GM15510 (cell line): ENCODE measurements around the gene SOCS2.

ENCODE experiments used
- POLR2A ChIP-seq: IDR thresholded peaks from 3 replicates; pipeline ENCODE4 v1.6.1; 2011; ENCODE audit warnings: borderline replicate concordance; ENCODE audit not compliant: insufficient read length; ENCODE audit errors: extremely low read depth

The SOCS2 gene, protein sequence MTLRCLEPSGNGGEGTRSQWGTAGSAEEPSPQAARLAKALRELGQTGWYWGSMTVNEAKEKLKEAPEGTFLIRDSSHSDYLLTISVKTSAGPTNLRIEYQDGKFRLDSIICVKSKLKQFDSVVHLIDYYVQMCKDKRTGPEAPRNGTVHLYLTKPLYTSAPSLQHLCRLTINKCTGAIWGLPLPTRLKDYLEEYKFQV

DNA sequence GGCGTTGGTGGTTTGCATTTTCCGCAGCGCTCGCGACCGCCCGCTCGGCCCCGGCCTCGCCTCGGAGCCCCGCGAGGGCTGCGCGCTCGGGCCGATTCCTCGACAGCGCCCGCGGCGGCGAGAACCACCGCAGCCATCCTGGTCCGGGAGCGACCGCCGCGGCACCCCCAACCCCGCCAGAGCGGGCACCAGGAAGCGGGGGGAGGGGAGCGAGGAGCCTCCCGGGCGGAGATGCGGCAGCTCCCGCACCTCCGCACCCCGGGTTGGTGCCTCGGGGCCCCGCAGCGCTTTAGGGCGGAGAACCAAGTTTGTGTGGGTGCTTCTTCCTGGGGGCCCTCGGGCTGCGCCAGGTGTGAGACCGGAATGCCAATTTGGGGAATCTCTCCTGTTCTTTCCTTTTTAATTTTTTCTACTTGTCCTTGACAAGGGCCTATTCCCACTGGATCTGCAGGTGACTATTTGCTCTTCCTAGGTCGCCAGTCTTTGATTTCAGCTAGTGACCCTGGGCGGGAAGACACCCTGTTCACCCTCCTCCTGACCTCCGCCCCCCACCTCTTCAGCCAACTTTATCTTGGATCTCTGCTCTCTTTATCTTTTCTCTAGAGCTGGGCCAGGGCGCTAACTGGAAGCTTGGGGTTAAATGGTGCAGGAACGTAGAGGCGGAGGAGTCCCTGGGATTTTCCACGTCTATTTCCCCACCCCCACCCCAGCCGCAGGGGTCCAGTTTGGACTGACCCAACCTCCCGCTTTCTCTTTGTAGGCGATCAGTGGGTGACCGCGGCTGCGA lies at the start of gene SOCS2:
SOCS2 (plus strand) TSS at position 751 of the 787 bp plus-strand sequence. CDS start 223 bp downstream, outside the sequence.
- peak; percentile 18 for TF ChIP-seq POLR2A

DNA sequence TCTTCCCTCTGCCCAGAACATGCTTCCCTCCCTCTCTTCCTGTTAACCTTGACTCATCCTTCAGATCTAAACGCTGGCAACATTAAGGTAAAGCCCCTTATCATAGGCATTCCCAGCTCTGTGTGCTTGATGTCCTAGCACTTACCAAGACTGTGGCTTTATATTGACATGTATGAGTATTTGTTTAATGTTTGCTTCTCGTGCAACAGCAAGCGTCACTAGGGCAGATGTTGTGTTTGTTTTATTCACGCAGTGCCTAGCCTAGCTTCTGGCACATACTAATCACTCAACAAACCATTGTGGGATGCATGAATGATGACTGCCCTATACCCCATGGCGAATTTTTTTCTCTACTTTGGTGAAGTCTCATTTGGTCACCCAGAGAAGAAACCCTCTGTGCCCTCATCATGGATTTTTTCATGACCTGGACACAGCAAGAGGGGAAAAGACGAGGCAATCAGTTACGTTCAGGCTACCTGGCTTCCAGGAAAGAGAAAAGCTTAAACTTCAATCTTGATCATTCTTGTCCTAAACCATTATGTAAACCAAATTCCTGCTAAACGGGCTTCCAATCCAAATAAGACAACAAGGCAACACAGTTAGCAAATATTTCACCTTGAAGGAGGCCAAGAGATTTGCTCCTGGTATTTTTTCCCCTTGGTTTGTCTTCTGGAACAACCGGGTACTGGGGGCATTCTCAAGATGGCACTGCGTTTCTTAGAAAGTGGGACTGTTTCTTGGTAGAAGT lies 47.9 kb upstream of the SOCS2 start:
- TF ChIP-seq POLR2A = no peak

DNA sequence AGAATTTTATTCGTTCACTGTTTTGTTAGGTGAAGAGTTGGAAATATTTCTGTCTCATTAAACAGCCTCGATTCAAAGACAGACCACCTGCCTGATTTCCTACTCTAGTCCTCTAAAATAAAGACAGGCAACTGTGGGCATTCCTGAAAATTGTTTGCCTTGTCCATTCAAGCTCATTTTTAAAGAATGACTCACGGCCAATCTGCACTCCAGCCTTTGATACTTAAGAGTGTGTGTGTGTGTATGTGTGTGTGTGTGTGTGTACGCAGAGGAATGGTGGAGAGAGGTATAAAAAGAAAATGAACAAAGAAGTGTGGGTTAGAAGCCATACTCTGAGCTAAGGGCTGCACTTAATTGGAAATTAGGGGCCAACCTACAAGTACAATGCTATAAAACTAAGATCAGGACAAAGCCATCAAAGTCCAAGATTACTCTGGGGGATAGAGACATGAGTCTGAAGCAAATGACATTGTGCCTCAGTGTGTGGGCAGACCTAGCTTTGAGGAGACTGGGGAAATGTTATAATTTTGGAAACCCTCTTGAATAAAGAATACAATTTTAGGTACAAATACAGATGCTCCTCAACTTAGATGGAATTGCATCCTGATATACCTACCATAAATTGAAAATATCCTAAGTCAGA lies 45.6 kb upstream of the SOCS2 start:
- no peak for TF ChIP-seq POLR2A

DNA sequence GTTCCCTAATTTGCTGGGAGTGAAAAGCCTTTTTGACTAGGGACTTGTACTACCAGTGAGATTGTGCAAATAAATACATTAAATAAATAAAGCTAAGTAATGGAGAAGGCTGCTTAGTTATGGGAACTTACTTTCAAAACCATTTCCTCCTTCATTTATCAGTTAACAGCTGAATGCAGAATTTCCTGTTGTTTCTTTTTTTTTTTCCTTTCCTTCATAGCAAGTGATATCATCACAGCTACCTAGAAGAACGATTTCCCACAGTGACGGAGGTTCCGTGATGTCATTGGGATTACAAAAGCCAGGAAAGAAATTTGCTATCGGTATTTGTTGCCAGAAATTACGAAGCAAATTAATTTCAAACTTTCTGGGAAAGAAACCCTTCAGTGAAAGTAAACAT lies 42.1 kb upstream of the SOCS2 start:
- TF ChIP-seq POLR2A = no peak

DNA sequence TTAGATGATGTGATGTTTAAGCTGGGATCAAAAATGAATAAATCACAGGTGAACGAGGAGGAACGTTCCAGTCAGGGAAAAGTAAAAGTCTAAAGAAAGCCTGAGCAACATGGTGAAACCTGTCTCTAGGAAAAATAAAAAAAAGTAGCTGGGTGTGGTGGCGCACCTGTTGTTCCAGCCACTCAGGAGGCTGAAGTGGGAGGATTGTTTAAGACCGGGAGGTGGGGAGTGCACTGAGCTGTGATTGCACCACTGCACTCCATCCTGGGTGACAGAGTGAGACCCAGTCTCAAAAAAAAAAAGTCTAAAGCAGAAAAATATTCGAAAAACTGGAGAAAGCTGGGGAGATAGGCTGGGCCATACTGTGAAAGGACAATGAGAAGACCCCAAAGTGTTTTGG lies 39.2 kb upstream of the SOCS2 start:
- TF ChIP-seq POLR2A = no peak

DNA sequence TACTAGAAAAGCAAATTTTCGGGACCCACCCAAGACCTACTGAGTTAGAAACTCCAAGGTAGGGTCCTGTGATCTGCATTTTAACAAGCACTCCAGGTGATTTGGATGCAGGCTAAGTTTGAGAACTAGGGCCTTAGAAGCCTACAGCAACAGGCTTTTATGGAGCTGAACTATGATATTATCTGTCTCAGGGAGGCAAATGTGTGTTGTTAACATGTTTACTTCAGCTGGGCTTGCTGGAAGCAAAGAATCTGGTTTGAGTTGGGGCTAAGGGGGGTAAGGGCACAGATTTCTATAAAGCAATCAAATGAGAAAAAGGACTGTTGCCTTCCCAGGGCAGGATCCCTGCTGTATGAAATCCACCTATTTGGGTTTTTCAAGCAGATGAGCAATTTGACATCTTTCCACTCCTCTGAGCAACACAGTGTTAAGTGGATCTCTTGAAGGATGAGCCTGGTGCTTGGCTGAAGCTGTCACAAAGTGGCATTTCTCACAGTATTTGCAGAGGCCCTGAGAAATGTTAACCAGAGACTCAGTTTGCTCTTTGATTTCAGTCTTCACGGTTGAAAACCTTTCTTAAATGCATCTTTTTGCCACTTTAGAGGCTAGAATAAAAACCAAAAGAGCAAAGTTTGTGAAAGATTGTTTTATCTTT lies 36.2 kb upstream of the SOCS2 start:
- TF ChIP-seq POLR2A = no peak

DNA sequence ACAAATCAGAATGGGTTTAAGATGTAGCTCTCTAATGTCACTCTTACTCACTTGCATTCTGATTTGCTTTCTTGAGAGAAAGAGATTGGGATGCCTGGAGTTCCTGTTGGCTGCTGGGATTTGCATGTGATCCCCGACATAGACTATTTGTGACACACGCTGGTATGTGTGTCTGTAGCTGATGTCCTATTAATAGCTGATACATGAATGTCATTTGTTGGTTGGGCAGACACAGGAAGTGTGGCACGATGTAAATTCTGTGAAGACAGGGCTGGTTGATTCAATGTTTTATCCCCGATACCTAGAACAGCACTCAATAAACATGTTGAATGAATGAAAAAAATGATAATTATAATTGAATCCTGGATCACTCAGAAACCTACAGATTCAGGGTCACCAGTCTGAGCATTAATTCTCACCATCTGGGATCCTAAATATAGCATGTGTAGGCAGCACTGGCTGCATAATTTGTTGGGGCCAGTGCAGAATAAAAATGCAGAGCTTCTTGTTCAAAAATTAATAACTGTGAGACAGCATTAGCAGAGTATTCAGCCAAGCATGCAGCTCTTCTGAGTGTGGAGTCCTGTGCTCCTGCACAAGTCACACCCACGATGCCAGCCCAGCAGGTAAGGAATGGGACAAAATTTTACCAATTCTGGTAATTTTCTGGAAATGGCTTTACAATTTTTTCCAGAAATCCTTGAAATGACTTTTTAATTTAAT lies 35.5 kb upstream of the SOCS2 start:
- no peak for TF ChIP-seq POLR2A

DNA sequence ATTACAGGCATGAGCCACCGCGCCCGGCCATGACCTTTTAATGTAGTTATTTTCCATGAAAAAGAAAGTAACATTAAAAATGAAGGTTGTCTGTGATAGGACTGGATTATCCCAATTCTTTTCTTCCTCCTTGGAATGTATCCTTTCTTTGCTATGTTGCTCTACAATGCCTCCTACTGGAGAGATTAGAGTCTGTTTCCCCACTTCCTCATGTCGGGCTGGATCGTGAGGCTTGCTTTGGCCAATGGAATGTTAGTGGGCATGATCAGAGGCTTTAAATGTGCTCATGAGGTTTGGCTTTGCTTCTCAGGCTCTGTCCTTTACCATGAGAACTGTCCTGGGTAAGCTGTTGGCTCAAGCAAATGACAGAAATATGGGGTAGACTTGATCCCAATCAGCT lies 34.7 kb upstream of the SOCS2 start:
- no peak for TF ChIP-seq POLR2A

DNA sequence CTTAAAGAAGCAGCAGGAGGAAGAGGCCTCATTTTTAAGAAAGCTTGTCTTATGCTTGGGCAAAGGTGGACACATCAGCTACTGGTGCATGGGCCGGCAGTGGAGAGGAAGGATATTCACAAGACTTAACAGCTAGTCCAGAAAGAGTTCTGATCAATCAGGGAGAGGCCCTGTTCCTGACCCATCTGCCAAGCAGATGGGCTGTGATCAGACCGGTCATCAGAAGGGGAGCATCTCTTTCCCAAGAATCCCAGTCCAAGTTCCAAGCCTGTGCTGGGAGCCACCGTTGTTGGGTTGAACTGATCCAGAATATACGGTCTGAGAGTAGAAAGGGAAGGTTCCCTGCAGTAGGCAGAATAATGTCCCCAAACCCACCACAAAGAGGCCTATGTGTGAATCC lies 32.7 kb upstream of the SOCS2 start:
- TF ChIP-seq POLR2A = no peak

DNA sequence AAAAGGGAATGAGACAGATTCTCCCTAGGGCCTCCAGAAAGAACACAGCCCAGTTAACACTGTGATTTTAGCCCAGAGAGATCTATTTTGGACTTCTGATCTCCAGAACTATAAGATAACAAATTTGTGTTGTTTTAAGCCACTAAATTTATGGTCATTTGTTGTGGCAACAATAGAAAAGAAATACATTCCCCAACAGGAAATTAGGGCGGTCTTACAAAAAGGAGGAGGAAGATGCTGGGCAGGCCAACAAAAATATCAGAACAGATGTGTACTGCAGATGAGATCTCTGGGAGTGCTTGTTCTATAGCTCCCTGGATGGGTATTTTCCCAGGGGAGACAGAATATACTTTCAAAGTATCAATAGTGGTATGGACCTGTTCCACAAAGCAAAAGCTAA lies 32.0 kb upstream of the SOCS2 start:
- no peak for TF ChIP-seq POLR2A

DNA sequence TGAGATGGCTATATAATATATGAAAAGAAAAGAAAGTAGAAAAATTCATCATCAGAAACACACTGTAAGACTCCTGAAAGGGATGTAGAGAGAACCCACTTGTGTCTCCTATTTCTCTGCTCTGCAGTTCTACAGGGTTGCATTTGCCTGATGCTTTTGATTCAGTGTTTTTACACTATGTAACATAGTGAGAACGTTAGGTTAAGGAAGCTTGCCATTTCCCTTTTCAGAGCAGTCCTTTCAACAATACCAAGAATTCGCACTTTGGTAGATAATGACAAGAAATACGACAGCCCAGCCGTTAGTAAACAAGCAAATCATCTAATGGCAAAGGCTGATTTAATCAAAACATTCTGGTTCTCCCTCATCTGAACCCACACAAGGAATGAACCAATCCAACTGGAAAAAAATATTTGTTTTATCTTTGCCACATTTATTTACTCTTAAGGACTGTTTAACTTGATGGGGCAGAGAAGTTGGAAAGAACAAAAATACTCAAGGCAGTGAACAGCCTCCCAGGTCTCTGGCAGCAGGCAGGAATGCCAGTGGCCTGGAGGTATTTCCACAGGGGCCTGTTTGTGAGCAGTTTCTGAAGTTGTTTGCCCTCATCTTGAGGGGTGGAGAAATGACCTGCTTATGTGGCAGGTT lies 30.8 kb upstream of the SOCS2 start:
- TF ChIP-seq POLR2A = no peak

DNA sequence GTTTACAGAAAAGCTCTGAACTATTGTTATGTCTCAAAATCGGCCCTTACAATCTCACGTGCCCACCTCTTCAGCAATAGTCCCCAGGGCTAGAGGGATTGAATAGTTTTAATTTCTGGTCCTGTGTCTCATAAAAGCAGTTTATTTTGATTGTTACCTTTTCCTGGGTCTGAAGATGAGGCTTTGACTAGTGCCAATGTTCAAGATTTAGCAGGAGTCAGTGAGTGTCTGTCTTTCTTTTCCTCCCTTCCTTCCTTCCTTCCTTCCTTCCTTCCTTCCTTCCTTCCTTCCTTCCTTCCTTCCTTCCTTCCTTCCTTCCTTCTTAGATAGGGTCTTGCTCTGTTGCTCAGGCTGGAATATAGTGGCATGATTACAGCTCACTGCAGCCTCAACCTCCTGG lies 24.7 kb upstream of the SOCS2 start:
- no peak for TF ChIP-seq POLR2A

DNA sequence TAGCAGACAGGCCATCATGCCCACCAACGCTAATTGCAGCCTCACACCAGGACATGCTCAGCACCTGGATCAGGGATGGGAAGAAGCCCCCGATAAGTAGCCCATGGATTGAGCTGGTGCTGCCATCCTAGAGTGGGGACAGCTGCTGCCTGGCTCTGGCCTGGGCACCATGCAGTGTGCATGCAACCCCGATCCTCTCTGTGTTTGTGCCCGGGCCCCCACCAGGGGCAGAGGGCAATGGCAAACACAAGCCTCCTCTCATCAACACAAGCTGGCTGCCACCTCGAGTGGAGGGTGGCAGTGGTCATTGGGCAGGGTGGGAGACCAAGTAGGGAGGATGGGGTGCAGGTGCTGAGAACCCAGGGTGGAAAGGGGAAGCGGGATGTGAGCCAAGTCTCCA lies 23.3 kb upstream of the SOCS2 start:
- TF ChIP-seq POLR2A = no peak

DNA sequence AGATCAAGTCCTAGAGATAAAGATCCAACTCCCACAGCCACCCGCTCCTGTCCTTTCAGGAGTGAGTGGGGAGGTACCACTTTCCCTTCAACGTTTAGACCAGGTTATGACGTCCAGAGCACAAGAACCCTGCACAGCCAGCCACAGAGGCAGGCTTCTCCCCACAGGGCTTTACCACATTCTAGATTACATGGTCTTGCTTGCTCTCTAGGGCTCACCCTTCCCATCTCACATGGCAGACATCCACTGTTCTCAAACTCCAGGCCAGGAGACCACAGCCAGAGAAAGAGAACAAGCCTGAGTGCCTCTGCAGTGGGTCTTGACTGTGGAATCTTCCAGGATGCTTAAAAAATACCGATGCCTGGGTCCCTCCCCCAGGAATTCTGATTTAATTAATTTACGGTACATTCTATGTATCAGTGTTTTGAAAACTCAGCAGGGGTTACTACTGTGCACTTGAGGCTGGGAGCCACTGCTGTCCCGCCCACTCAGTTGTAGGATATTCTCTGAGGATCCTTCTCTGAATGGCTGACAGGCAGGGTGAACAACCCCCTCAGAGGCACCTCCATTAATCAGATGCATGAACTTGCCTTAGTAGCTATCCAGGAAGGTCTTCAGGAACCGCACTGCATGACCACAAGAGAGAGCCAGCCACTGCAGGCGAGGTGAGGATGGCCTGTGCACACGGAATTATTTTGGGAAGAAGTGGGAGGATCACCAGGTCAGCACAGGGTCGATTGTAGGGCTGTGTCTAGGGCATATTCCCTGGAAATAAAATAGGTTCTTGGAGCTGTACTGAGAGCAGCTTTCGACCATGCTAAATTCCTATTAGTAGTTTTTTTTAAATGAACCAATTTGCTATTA lies 21.5 kb upstream of the SOCS2 start:
- no peak for TF ChIP-seq POLR2A
